MM.1S (cell line): ENCODE results near the gene TUBGCP2.

Experiments used
- EZH2 ChIP-seq: fragments of 300-600 bp; sonication (generic); optimal IDR thresholded peaks from 2 replicates; pipeline ENCODE3; 2017; ENCODE audit warnings: low read depth, mild to moderate bottlenecking, antibody characterized with exemption, low read length, mixed read lengths
- EZH2phosphoT487 ChIP-seq: fragments of 300-600 bp; sonication (generic); IDR thresholded peaks from 2 replicates; pipeline ENCODE4 v1.6.1; 2018; ENCODE audit warnings: antibody characterized with exemption, low read length
- TF ChIP-seq, protein P1 (sequence below): fragments of 300-600 bp; sonication (generic); IDR thresholded peaks from 2 replicates; pipeline ENCODE4 v1.5.1; 2016; ENCODE audit warnings: antibody characterized with exemption, low read length, mixed read lengths

- TF ChIP-seq, protein P1, sequence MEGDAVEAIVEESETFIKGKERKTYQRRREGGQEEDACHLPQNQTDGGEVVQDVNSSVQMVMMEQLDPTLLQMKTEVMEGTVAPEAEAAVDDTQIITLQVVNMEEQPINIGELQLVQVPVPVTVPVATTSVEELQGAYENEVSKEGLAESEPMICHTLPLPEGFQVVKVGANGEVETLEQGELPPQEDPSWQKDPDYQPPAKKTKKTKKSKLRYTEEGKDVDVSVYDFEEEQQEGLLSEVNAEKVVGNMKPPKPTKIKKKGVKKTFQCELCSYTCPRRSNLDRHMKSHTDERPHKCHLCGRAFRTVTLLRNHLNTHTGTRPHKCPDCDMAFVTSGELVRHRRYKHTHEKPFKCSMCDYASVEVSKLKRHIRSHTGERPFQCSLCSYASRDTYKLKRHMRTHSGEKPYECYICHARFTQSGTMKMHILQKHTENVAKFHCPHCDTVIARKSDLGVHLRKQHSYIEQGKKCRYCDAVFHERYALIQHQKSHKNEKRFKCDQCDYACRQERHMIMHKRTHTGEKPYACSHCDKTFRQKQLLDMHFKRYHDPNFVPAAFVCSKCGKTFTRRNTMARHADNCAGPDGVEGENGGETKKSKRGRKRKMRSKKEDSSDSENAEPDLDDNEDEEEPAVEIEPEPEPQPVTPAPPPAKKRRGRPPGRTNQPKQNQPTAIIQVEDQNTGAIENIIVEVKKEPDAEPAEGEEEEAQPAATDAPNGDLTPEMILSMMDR: no peak
- TF ChIP-seq EZH2 (no peak), EZH2phosphoT487 (no peak)
These were observed 29.1 kb downstream of the TUBGCP2 start for GRCh38 chr10:133279326-133280226.
